ENCODE results near the gene UBA1.
A peak's percentile ranks its signal among the peaks of the same experiment; 100 is the strongest.

The UBA1 gene

DNA sequence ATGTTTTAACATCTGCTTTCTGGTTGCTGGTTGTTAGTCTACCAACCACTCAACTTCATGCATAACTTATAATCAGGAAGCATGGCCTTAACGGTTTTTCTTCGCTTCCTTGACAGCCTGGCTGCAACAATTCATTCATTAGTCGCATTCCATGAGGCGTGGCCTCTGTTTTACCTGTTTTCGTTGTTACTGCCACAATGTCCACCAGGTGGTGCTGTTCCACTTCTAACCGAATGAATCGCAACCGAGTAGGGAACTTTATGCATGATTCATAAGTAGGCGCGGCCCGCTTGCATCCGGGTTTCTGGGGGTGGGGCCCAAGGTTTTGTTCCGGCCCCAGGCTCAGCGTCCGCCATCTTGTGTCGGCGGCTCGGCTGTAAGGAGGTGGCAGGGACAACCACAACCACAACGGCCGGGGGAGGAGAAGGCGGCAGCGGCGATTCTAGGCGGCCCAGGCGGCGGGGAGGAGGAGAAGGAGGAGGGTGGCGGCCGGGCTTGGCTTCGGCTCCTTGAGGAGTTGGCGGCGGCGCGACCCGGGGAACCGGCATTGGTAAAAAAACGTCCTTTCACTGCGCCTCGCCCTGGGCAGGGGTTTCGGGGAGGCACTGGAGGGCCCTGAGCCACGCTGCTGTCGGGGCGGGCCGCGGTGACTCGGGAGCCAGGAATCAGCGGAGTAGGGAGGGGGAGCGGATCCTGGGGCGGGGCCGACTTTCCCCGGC is at the start of gene UBA1:
Gene UBA1, plus strand, starts transcription at position 355 of the 719 bp plus-strand sequence. CDS start 4,974 bp downstream, outside the sequence.
- DNase-seq = peak; percentile 98

DNA sequence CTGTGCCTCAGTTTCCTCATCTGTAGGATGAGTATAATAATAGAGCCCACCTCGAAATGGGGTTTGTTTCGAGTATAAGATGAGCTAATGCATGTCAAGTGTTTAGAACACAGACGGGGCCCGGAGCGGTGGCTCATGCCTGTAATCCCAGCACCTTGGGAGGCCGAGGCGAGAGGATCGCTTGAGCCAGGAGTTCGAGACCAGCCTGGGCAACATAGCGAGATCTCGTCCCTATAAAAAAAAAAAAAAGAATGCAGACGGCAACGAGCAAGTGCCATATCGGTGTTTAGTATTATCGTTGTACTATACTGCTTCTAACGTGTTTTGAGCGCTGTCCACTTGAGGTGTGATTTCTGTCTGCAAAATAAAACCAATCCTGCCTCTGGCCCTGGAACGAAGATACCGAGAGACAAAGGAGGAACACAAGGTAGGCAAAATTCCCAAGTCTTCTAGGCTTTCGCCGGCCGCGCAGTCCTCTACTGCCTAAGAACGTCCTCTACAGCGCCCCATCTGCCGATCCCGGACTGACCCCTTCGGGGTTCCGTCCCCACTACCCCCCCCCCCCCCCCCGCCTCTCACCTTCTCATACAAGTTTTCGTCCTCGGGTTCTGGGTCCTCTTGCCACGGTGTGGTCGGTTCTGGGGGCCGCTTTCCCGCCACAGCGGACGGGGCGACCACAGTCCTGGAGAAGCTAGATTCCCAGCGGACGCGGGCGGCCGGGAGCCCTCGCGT is 49.6 kb upstream of the UBA1 start:
- DNase-seq = no peak

DNA sequence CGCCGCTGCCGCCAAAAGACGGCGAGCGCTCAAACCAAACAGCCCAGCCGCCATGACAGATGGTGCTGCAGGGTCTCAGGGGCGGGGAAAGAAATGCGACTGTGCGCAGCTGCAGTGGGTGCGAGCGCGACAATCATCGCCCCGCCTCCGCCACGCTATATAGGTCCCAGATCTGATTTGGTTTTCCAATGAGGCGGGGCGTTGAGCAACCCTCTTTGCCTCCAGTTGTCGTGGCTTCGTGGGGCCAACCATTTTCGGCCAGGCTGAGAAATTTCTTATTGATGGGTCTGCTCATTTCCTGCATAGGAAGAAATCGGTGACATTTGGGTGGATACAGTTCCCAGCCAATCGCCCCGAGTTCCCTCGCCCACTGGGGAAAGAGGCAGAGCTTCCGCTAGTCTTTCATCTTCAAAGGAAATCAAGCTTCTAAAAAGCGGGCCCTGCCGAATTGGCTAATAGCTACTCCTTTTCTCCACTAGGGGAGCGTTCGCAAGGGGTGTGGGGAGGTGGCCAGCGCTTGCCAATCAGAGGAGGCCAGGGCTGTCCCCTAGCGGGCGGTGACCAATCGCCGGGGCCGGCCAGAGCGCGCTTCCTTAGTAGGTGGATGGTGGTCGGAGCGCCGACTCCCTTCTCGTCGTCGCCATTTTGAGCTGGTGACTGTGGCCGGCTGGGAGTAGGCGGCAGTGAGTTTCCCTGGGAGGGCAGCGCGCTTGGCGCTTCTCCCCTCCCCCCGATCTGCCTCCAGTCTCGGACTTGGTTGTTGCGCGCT is 48.8 kb upstream of the UBA1 start, which contains the start of the genes NDUFB11 and RBM10:
Gene NDUFB11, minus strand, starts transcription at position 77 of the 769 bp plus-strand sequence. Its CDS starts 23 bp downstream, at position 54.
Gene RBM10, plus strand, starts transcription at position 596 of the 769 bp plus-strand sequence. CDS start 2,261 bp downstream, outside the sequence.
- peak; percentile 95 for DNase-seq

DNA sequence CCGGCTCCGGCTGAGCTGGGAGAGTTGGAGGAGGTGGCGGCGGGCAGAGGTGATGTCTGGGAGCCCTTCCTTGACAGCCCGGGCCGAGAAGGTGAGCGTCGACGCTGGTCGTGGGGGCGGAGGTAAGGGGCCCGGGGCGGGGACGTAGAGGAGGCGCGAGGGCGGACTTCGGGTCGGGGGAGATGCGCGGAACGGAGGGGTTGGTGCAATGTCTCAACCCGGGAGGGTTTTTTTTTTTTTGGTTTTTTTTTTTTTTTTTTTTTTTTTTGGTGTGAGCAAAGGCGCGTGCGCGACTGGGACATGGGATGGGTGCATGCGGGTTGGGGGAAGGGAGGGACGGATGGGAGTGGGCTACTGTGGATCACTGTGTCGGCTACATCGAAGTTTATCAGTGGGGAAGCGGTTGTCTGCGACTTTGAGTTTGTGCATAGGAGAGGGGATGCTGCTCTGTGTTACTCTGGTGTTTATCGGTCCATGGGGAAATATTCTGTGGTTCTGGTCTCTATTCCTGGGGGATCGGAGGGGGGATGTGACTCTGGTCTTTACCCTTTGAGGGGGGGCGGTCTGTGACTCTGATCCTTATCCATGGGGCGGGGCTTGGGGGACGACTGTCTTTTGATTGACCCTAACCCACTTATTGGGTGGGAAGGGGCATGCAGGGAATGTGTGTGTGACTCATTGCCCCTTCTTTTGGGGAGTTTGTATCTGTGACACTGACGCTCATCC is 48.1 kb upstream of the UBA1 start:
- DNase-seq = no peak

DNA sequence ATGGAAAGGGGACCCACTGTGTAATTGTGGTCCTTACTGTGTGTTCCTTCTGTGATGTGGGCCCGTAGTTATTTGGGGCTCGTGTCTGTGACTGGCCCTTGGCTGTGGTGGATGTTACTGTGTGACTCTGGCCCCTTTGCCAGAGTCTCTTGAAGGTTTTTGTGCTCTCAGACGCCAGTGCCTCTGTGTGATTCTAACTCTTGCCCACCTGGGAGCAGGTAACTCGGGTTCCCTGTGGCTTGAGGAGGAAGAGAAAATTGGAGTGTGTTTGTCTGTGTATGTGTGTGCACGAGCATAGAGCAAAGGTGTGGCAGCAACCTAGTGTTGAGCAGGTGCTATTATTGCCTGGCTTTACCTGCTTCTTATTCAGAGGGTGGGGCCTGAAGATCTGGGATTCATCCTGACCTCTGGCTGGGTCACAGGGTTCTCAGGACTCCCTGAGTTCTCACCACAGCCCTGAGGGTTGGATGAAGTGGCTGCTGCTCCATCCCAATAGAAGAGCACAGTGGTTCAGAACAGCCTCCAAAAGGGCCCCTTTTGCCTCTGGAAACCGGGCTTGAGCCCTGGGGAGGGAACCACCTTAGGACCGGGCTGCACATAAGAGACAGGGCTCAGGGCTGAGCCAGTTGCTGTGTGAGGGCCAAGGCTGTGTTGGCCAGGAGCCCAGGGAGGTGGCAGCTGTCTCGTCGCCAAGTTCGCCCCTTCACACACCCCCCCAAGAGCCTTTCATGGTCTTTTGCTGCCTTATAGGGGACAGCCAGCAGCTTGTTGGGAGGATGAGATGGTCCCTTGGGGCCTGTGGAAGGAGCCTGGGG is 47.3 kb upstream of the UBA1 start:
- DNase-seq = no peak

DNA sequence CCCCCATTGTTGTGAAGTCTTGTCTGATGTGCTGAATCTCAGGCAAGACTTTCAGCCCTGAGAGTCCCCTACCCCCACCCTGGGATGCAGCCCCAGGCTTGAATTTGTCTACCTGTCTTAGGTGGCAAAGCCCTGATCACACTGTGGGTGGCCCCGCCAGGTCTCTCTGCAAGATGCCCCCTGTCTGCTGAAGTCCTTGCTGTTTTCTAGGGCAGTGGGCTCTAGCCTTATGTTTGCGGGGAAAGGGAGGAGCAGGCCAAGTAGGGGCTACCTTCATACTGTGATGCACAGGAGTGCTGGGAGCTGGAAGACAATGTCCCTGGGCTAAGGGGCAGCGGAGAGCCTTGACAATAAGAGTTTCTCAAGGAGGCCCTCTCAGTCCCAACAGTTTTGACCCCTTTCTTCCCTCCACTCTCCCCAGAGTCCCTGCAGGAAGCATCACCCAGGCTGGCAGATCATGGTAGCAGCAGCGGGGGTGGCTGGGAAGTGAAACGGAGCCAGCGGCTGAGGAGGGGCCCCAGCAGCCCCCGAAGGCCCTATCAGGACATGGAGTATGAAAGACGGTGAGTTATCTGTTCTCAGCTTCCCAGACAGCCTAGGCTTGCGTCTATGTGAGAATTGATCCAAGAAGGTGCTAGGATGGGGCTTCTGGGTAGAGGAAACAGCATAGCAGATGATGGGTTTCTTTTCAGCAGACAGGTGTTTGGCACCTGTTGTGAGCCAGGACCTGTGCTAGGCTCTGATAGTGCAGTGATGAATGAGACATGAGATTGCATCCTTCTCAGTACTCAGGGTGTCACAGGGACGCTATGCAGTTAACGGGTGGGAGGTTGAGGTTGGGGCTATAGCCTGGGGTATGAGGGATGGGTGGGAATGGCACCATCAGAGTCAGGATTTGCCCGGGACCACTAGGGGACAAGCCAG is 46.4 kb upstream of the UBA1 start:
- no peak for DNase-seq

DNA sequence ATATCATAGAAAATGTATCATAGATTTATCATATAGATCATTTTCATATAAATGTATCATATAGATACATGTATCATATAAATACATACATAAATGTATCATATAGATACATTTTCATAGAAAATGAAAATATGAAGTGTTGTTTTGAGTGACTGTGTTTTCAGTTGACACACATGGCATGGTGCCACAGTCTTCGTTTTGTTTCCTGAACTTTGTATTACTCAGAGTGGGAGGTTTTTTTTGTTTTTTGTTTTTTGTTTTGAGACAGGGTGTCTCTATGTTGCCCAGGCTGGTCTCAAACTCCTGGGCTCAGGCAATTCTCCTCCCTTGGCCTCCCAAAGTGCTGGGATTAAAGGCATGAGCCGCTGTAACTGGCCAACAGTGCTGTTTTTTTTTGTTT is 44.7 kb upstream of the UBA1 start:
- DNase-seq = peak; percentile 35

DNA sequence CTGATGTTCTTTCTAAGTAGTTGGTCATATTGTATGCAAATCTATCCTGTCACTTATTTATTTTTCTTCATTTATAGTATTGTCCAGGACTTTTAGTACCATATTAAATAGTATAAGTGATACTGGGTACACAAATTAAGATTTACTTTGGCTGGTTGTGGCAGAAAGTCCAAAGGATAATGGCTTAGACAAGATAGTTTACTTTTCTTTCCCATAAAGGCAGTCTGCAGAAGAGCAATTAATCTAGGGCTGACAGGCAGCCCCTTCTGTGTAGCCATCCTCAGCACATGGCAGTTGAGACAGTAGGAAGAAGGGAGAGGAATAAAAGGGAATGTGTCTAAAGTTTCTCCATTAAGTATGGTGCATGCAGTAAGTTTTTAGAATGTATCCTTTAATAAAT is 42.2 kb upstream of the UBA1 start:
- no peak for DNase-seq

DNA sequence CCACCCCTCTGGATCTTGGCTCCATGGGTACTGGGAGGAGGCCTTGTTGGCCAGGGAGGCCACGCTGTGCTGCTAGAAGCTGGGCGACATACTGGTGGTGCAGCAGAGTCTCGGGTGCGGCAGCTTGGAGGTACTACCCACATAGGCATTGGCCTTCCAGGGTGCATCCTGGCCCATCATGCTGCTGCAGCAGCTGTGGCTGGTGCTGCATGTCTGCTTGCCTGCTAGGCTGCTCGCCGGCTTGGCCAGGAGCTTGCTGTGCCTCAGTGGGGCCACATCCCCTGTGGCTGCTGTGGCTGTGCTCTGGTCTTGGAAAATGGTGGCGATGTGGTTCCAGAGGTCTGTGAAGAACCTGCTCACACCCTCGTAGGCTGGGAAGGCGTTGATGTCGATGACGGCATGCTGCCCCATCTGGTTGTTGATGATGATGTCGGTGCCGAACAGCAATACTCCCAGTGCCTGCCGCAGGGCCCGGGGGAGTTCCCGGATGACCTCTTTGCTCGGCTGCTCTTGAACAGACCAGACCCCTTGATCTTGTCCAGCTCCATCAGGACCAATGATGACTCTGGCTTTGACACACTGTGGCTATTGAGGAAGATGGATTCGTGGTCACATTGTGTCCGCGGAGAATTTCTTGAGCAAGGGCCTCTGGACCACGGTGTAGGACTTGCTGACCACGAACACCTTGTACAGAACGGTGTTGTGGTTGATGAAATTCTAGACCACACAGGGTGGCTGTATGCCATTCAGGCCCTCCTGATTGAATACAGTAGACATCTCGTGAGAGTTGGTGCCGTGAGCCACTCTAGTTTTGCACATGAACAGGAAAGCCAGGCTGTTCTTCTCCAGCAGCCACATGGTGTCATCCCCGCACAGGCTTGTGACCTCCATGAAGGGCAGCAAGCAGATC is 36.8 kb upstream of the UBA1 start:
- peak; percentile 14 for DNase-seq

DNA sequence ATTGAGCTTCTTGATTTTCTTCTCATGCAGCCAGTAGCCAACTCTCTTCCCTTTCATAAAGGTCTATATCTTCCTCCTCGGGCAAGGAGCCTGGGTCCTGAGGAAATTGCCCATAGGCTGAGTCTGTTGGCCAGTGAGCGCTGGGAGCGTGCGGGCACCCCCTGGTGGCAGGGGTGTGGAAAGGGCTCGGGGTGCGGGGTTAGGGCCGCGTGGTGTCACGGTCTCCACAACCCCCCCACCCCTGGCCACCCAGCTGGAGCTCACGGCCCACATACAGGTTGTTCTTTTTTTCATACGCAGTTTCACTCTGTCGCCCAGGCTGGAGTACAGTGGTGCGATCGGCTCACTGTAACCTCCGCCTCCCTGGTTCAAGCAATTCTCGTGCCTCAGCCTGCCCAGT is 35.5 kb upstream of the UBA1 start:
- DNase-seq = no peak

DNA sequence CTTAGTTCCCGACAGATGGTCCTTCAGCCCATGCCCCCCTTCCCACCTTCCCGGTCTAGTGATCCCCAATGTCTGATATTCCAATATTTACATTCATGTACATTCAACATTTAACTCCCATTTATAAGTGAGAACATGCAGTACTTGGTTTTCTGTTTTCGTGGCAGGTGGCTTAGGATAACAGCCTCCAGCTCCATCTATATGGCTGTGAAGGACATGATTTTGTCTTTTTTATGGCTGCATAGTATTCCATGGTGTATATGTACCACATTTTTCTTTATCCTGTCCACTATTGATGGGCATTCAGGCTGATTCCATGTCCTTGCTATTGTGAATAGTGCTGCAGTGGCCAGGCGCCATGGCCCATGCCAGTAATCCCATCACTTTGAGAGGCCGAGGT is 34.8 kb upstream of the UBA1 start:
- DNase-seq = no peak

DNA sequence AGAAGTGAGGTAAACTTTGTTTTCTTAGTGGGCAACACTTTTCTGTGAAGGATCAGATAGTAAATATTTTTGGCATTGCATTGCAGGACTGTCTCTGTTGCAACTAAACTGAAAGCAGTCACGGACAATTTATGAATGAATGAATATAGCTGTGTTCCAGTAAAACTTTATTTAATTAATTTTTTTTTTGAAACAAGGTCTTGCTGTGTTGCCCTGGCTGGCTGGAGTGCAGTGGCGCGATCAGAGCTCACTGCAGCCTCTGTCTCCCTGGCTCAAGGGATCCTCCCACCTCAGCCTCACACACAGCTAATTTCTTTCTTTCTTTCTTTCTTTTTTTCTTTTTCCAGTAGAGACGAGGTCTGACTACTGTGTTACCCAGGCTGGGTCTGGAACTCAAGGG is 32.8 kb upstream of the UBA1 start:
- no peak for DNase-seq

DNA sequence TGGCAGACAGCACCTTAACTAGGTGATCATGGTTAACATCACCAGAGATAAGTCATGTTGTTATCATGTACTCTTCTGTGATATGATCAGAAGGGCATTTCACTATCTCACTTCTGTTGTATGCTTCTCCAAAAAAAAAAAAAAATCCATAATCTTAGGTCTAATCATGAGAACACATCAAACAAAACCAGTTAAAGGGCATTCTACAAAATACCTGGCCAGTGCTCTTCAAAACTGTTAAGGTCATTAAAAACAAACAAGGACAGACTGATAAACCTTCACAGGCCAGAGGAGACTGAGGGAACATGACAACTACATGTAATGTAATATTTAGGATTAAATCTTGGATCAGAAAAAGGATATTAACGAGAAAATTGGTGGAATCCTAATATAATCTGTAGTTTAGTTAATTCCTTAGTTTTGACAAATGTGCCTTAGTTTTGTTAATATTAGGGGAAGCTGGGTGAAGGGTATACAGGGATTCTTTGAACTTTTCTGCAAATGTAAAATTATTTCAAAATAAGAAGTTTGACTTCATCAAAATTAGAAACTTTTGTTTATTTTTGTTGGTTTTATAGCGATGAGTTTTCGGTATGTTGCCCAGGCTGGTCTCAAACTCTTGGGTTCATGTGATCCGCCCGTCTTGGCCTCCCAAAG is 30.6 kb upstream of the UBA1 start:
- no peak for DNase-seq

DNA sequence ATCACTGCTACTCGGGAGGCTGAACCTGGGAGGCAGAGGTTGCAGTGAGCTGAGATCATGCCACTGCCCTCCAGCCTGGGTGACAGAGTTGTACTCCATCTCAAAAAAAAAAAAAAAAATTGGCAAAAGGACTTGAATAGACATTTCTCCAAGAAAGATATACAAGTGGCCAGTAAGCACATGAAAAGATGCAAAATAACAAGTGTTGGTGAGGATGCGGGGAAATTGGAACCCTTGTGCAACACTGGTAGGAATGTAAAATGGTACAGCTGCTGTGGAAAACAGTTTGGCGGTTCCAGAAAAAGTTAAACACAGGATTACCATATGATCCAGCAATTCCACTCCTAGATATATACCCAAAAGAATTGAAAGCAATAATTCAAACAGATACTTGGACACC is 29.2 kb upstream of the UBA1 start:
- no peak for DNase-seq

DNA sequence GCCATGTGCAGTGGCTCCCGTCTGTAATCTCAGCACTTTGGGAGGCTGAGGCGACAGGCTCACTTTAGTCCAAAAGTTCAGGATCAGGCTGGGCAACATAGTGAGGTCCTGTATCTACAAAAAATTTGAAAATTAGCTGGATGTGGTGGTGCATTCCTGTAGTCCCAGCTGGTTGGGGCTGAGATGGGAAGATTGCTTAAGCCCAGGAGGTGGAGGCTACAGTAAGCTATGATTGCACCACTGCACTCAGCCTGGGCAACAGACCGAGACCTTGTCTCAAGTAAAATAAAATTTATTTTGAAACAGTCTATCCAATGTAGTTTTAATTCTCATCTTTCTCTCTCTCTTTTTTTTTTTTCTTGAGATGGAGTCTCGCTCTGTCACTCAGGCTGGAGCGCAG is 27.5 kb upstream of the UBA1 start:
- DNase-seq = no peak

DNA sequence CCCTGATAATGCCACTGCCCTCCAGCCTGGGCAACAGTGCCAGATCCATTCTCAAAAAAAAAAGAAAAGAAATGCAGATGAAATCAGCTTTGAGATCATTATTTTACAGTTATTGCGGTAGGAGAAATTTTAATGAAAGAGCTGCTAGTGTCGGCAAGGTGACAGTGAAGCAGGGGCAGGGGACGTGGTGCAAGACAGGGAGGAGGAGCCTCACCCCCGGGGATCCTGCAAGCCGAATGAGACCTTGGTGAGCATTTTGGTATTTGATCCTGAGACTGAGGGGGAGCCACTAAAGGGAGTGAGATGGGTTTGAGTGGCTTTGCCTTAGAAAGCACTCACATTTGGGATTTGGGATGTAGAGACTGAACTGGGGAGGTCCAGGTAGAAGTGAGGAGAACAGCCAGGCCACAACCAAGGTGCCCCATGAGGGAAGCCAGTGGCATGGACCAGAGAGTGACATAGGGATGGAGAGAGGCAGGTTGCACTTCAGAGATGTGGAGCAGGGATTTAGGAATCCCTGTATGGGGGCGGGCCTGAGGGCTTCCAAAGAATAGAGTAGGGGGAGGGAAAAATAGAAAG is 25.0 kb upstream of the UBA1 start:
- DNase-seq = no peak

DNA sequence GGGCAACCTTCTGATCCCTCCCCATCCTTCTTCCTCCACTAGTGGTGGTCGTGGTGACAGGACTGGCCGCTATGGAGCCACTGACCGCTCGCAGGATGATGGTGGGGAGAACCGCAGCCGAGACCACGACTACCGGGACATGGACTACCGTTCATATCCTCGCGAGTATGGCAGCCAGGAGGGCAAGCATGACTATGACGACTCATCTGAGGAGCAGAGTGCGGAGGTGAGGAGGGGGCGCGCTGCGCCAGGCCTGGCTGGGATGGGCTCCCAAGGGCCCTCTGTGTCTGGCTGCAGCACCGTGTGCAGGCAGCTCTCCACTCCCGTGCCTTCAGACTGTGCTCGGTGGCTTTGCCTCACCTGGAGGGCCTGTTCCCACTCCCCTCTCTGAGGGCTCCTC is 24.4 kb upstream of the UBA1 start:
- DNase-seq = no peak

DNA sequence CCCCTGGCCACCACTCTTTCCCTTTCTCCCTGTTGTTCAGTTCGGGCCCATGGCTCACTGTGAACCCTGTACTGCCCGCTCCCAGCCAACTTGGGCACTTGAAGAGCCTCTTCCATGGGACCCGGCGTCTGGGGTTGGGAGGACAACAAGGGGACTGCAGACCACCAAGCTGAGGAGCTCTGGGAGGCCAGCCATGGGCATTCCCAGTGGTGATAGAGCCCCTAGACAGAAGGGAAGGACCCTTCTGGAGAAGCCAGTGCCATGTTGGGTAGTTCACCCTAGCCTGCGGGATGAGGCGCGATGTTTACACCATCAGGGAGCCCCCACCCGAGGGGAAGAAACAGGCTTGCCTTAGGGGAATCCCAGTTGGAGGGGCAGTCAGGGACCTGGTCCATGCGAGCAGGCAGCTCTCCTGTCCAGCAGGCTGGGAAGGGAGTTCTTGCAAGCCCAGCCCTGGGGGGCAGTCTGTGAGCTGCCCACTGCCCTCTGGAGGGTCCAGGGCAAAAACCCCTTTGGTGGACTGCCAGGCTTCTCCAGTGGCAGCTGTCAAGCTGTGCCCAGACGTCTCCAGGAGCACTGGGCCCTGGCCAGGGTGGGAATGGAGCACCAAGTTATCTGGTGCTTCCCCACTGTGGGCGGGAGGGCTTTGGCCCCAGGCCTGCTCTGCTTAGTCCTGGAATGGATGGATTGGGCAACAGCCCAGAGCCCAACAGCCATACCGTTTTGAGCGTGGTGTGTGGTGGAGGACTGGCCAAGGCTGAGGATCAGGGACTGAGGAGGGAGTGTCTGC is 23.7 kb upstream of the UBA1 start:
- DNase-seq = no peak
